ENCODE data around the gene MAP2K4. TPM values are rescaled to one million over a fixed set of nuclear protein-coding genes. Genes with fewer than 3 reads are reported as not detected.

Gene MAP2K4
- total and polyA plus RNA-seq, 7 donors: 12.9 to 40.0 (median 31.4) TPM

DNA sequence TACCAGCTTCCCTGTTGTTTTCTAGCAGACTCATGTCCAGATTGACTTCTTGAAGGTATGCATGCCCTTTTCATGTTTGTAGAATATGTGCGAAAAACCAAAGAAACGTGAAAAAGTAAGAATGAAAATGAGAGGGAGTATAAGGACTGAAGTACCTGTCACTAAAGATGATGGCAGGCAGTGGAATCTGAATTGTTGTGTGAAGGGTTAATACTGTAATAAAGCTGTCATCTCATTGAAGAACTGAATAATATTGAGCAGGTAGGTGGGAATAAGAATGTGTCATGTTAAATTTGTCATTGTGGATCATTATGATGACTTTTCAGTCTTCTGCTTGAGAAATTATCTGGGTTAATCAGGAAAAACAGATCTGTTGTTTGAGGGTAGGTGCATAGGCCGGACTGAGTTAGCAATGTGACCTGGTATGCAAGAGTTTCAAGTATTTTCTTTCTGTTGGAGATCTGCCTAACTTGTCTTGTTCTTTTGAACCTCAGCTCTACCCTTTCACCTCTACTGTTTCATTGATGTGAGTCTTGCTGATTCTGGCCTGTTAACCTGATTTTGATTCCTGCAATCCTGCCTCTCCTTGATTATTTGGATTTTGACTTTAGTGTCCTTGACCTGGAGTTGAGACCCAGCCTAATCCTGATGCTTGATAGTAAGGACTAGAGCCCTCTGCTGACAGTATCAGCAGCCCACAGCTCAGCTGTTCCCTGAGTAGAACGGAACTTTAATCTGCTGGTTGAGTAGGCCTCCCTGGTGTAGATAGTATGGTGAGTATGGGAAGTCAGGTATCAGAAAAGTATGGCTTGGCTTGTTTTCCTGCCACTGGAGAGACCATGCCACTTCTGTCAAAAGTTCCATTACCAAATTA is 64.6 kb downstream of the MAP2K4 start:
- no peaks in the 10 kb centered on the region for H3K27me3 ChIP-seq (ENCODE audit: insufficient read depth in 3 of 3, low read length in 2 of 3)

DNA sequence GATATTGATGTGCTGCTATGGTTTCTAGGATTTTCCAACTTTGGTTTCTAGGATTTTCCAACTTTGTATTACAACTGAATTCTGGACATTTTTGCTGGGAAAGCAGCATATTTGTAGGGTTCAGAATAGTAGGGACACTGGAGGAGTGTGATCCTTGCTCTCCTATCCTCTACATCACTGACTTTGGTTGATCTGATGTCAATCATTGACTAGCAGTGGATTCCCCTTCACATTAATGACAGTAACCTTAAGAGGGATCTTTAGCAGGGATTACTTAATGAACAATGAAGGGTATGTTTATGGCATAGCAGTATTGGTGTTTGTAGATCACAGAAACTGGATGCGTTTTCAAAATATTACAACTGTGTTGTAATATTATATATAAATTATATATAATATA is 67.4 kb downstream of the MAP2K4 start:
- no peak for TF ChIP-seq CTCF (IDR thresholded peaks at IDR 0.05)
- no peak for ATAC-seq
- H3K4me1 ChIP-seq: peaks cover 4% of the 10 kb centered on the region
- no peak overlapping the region for H3K4me3 ChIP-seq
- DNase-seq: no peak
- H3K27ac ChIP-seq: no peak overlapping the region
- H3K9me3 ChIP-seq: no peaks in the 10 kb centered on the region
- intact Hi-C loops (cut with DNase I): no loop called here
- WGBS, 3 donors: 93 to 100% (median 97%) methylated on average over 1 of the region's 1 CpG
- peaks cover 0 to 6% of the 10 kb centered on the region in 2 donors for H3K36me3 ChIP-seq (ENCODE audit: insufficient read depth in 1 of 2, low read depth in 1 of 2)
- no peaks in the 10 kb centered on the region for H3K27me3 ChIP-seq (ENCODE audit: insufficient read depth in 3 of 3, low read length in 2 of 3)

More for the DNA sequence above, 64.6 kb downstream of the MAP2K4 start:
- no peak for TF ChIP-seq CTCF (IDR thresholded peaks at IDR 0.05)
- WGBS, 3 donors: 81 to 90% (median 84%) methylated on average over 4 of the region's 4 CpGs
- H3K4me3 ChIP-seq: no peak overlapping the region
- H3K4me1 ChIP-seq: peaks cover 4% of the 10 kb centered on the region
- no peaks in the 10 kb centered on the region for H3K9me3 ChIP-seq
- DNase-seq (no peak), ATAC-seq (no peak)
- intact Hi-C loops (cut with DNase I): no loop called here
- no peak overlapping the region for H3K27ac ChIP-seq
- H3K36me3 ChIP-seq (ENCODE audit: insufficient read depth in 1 of 2, low read depth in 1 of 2): peaks cover 0 to 6% of the 10 kb centered on the region in 2 donors

DNA sequence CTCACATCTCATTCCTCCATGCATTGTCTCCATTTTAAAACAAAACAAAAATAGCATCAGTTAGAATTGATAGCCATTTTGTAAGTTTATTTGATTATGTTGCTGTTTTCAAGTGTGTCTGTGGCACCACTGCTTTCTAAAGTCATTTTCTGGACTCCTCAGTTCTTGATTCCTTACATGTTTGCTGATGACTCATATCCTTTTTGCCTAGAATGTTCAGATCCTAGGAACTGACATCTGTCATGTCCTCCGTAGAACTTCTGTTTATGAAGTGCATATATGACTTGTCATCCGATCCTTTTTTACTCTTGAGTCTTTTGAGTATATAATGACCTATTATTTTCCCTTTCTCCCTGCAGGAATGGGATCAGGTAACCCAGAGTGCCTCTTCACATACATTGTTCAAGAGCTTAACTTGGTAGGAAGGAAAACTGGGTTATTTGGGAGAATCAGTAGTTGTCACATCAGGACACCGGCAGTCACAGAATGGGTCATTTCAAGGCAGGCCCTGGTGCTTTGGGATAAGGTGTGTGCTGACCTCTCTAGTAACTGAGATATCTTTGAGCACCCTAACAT is 69.2 kb downstream of the MAP2K4 start:
- DNase-seq (no peak), ATAC-seq (no peak)
- H3K27ac ChIP-seq: no peak overlapping the region
- no peak overlapping the region for H3K4me3 ChIP-seq
- H3K27me3 ChIP-seq (ENCODE audit: insufficient read depth in 3 of 3, low read length in 2 of 3): no peaks in the 10 kb centered on the region
- H3K9me3 ChIP-seq: no peaks in the 10 kb centered on the region
- TF ChIP-seq CTCF (IDR thresholded peaks at IDR 0.05): no peak
- peaks cover 0 to 6% of the 10 kb centered on the region in 2 donors for H3K36me3 ChIP-seq (ENCODE audit: insufficient read depth in 1 of 2, low read depth in 1 of 2)
- 89 to 91% (median 91%) methylated on average over 3 of the region's 3 CpGs for WGBS, 3 donors
- H3K4me1 ChIP-seq: peaks cover 4% of the 10 kb centered on the region
- intact Hi-C loops (cut with DNase I): no loop called here

DNA sequence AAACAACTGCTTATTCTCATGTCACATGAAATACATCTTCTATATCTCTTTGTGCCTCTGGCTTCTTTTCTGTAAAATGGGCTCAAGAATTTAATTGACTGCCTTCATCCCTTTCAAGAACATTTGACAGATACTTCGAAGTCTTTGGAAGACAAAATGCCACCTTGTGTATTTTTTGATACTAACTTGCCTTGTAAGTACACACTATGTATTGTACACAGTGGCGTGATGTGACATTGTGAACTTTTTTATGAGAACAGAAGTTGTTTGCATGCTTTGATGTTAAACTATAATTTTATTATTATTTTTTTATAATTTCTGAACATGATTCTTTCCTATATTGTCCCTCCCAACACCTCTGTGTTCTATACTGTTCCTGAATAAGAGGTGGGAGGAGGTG is 73.7 kb downstream of the MAP2K4 start:
- WGBS, 3 donors: 96 to 98% (median 96%) methylated on average over 2 of the region's 2 CpGs
- intact Hi-C loops (cut with DNase I): no loop called here

More for the DNA sequence above, 73.7 kb downstream of the MAP2K4 start:
- DNase-seq (no peak), ATAC-seq (no peak)
- H3K36me3 ChIP-seq (ENCODE audit: insufficient read depth in 1 of 2, low read depth in 1 of 2): peaks cover 7 to 19% of the 10 kb centered on the region in 2 donors
- H3K4me3 ChIP-seq: no peak overlapping the region
- no peaks in the 10 kb centered on the region for H3K27me3 ChIP-seq (ENCODE audit: insufficient read depth in 3 of 3, low read length in 2 of 3)
- no peaks in the 10 kb centered on the region for H3K9me3 ChIP-seq
- no peak for TF ChIP-seq CTCF (IDR thresholded peaks at IDR 0.05)
- H3K27ac ChIP-seq: no peak overlapping the region
- peaks cover 4% of the 10 kb centered on the region for H3K4me1 ChIP-seq
